Hematopoietic multipotent progenitor cell treated with erythropoietin and hydrocortisone succinate and interleukin-3 and kit ligand, for 8 days (in vitro differentiated cells): ENCODE measurements around the gene GALNT3.

ENCODE experiments used
- DNase-seq: peaks from one replicate; pipeline ENCODE4 v3.0.0-alpha.2; 2015

GALNT3 gene

DNA sequence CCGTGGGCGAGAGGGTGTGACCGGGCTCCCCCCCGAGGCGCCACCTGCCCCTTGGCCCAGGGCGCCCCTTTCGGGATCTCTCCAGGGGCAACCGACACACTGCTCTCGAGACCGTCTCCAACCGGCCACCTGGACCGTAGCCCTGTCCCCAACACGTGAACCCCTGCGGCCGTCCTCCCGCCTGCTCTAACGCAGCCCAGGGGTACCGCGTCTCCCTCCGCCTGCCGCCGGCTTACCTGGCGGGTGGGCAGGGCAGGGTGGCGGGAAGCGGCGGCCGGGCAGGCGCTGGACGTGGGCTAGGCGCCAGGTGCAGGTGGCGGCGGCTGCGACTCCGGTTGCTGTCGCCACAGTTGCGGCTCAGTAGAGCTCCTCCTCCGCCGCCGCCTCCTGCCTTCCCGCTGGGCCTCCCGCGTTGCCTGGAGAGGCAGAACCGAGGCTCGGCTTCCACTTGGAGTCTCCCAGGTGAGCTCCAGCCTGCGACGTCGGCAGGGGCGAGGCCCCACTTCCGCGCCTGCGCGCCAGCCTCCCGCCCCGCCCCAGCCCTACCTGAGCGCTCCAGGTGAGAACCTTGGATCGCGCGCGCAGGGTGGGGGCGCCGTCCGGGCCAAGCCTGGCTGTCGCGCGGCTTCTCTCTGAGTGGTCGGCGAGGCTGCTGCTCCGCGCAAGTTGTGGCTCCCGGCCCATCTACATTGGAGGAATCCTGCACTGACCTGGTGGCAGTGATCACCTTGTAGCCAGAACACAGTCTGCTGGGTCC, at the start of gene GALNT3:
Gene GALNT3 (minus strand): TSS at position 469 of the 757 bp plus-strand sequence. CDS start 23,547 bp downstream, outside the sequence.
- DNase-seq, result no peak

GRCh38 chr2:165843351-165843750, 49.3 kb upstream of the GALNT3 start:
- no peak for DNase-seq

GRCh38 chr2:165840333-165840958, 46.4 kb upstream of the GALNT3 start:
- no peak for DNase-seq

DNA sequence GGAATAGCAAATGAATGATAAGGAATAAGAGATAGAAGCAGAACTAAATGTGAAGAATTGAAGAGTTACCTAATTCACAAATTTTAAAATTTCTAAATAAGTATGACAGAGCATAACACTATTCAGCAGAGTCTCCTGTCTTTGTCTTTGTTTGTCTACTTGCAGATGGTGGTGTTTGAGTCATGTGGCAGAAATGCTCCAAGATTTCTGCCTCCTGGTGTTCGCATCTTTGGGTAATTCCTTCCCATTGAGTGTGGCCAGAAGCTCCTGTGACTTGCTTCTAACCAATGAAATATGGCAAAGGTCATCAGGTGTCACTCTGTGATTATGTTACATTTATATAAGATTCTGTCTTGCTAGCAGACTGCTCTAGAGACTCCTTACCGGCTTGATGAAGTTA, 45.6 kb upstream of the GALNT3 start:
- no peak for DNase-seq

- no peak for DNase-seq
Observed at GRCh38 chr2:165837122-165837521, 43.1 kb upstream of the GALNT3 start.

DNA sequence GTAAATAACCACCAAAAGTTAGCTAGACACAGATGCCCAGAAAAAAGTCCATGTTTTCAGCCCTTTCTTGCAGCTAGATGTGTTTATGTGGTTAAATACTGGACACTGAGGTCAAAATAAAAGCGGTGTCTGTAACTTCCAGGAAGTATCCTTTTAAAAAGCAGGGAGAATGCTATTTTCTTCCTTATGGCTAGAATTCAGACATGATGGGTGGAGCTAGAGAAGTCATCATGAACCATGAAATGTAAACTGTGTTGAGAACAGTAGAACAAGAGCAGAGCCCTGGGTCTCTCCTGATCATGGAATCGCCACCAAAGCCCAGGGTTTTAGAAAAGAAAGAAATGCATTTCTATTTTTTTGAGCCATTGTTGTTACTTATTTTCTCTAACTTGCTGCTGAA, 41.3 kb upstream of the GALNT3 start:
- no peak for DNase-seq

DNA sequence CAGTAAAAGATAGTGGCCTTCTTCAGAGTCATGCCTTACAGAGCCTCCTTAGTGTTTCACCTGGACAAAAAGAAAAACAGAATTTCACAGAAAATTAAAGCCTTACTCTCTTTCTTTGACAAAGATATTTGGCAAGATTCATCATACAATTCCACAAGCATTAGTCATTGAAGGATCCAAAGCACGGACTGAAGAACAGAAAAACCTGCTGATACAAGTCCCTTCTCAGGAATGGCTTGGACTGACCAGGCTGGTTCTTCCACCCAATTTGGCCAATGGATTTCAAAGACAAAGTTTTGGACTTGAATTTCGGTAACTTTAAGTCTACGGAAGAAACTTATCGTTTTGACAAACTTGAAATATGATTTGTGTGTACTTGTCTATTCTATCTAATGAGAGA, 39.1 kb upstream of the GALNT3 start:
- no peak for DNase-seq

DNA sequence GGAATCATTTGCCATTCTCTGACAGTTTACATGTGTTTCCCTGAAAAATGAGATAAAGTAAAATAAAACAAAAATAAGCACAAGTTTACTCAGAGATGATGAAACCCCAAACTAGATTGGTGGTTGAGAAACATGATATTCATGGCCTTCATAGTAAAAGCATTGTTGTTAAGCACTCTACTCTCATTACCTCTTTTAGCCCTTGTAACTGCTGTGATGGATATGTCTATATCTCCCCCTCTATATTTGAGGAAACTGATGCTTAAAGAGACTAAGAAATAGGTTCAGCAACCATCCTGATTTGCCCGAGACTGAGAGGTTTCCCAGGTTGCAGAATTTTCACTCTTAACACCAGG, 33.9 kb upstream of the GALNT3 start:
- no peak for DNase-seq

- no peak for DNase-seq
Observed at GRCh38 chr2:165827016-165827920, 33.2 kb upstream of the GALNT3 start.

GRCh38 chr2:165825041-165825440, 31.0 kb upstream of the GALNT3 start:
- DNase-seq, result no peak

GRCh38 chr2:165820296-165820695, 26.2 kb upstream of the GALNT3 start:
- no peak for DNase-seq

- DNase-seq, result no peak
Observed at GRCh38 chr2:165818920-165819319, 24.9 kb upstream of the GALNT3 start.

GRCh38 chr2:165815299-165816141, 21.5 kb upstream of the GALNT3 start:
- DNase-seq, result no peak

DNA sequence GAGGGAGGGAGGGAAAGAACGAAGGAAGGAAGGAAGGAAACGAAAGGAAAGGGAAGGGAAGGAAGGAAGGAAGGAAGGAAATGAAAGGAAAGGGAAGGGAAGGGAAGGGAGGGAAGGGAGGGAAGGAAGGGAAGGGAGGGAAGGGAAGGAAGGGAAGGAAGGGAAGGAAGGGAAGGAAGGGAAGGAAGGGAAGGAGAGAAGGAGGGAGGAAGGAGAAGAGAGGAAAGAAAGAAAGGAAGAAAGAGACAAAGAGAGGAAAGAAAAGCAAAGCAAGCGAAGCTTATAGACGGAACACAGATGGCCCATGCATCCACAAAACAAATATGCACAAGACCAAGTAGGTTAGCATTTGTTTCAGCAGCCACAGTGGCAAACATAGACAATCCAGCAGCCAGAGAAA, 20.4 kb upstream of the GALNT3 start:
- no peak for DNase-seq

GRCh38 chr2:165811592-165812370, 17.7 kb upstream of the GALNT3 start:
- DNase-seq, result no peak

DNA sequence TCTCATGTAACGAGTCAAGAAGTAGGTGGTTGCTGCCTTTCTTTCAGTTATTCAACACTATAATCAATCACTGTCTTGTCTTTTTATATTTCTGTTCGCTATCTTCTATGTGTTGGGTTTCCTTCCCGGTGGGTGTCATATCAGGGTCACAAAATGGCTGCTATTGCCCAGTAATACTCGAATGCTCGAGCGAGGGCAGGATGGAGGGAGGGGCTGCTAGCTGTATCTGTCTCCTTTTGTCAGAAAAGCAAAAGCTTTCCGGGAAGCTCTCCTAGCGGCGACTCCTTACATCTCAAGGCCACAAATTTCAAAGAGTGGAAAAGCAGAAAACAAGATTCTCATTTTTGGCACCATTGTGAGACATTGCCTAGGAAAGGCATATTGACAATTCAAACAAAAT, 16.4 kb upstream of the GALNT3 start:
- no peak for DNase-seq

GRCh38 chr2:165804719-165805118, 10.7 kb upstream of the GALNT3 start:
- DNase-seq, result no peak

DNA sequence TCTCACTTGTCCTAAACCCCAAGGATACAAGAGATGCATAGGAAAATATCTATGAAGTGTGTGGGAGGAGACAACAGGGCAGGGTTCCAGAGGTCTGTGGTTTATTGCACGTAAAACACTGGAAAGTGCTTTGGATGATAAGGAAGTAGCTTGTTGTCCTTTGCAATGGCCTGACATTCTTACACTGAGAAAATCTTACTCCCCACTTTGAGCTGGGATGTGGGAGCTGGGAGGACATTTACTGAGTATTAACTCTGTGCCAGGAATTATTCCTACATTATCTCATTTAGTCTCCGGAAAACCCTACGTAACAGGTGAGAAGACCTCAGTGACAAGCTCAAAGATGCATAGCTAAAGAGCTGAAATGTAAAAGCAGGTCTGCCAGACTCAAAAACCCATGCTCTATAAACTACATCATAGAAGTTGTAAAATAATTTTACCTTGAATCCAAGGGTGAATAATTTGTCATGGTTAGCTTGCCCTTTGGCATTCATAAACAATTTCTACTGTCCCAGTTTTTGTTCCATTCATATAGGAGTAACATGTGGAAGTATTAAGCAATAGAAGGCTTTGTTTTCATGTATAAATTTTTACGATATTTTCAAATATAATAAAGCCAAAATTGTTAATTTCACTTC, 9.2 kb upstream of the GALNT3 start:
- DNase-seq, result peak; percentile 39

GRCh38 chr2:165801176-165801575, 7.1 kb upstream of the GALNT3 start:
- no peak for DNase-seq

DNA sequence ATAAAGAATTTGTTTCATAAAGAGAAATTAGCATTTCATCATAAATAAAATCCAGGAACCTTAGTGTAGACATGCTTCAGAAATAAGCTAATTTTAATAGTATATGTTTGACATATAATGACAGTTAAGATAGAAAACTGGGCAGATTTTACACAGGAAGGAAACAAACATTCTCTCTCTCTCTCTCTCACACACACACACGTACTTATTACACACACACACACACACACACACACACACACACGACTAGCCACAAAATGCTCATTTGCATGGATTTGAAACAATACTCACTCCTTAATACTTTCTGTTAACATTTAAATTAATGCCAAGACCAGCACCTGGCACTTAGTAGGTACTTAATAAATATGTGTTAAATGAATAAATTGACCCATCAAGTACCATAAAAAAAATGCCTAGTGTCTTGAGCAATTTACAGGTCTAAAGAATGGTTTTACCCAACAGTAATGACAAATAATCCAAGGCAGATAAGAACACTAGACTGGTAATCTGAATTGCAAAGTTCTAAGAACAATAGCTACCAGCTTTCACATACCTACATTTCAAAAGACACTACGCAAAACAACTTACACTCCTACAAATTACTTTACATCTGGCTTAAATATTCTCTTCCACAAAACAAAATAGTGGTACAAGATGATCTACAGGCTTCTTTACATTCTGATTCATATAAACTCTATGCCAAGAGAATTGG, 2.9 kb upstream of the GALNT3 start:
- DNase-seq, result no peak

GRCh38 chr2:165796129-165796528, 2.1 kb upstream of the GALNT3 start:
- no peak for DNase-seq
